ENCODE results near the gene ZBTB2. TPM values are rescaled to one million over a fixed set of nuclear protein-coding genes. Genes with fewer than 3 reads are reported as not detected.

The ZBTB2 gene
- total and polyA plus RNA-seq, 2 experiments from 2014 or later: 10.6 to 17.3 TPM

- H2AFZ ChIP-seq: no peak overlapping the region
- H3K4me2 ChIP-seq: no peak overlapping the region
- no peak for TF ChIP-seq EZH2 (IDR thresholded peaks at IDR 0.05; ENCODE audit: borderline replicate concordance)
- TF ChIP-seq, protein P1, sequence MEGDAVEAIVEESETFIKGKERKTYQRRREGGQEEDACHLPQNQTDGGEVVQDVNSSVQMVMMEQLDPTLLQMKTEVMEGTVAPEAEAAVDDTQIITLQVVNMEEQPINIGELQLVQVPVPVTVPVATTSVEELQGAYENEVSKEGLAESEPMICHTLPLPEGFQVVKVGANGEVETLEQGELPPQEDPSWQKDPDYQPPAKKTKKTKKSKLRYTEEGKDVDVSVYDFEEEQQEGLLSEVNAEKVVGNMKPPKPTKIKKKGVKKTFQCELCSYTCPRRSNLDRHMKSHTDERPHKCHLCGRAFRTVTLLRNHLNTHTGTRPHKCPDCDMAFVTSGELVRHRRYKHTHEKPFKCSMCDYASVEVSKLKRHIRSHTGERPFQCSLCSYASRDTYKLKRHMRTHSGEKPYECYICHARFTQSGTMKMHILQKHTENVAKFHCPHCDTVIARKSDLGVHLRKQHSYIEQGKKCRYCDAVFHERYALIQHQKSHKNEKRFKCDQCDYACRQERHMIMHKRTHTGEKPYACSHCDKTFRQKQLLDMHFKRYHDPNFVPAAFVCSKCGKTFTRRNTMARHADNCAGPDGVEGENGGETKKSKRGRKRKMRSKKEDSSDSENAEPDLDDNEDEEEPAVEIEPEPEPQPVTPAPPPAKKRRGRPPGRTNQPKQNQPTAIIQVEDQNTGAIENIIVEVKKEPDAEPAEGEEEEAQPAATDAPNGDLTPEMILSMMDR (IDR thresholded peaks at IDR 0.05; ENCODE audit: poor library complexity): no peak
- no peak for TF ChIP-seq EZH2phosphoT487 (IDR thresholded peaks at IDR 0.05; ENCODE audit: low read depth, severe bottlenecking, unreplicated experiment)
- no peak for DNase-seq (ENCODE audit: low spot score)
- peaks cover 11% of the 10 kb centered on the region for H3K79me2 ChIP-seq
- no peaks in the 10 kb centered on the region for H3K36me3 ChIP-seq (replicated peaks; ENCODE audit: insufficient read depth, low read depth)
- H3K4me3 ChIP-seq: no peak overlapping the region
- H3K27ac ChIP-seq: no peak overlapping the region
- H4K20me1 ChIP-seq (ENCODE audit: insufficient read depth, poor library complexity, severe bottlenecking): no peaks in the 10 kb centered on the region
- 96% methylated on average over 4 of the region's 4 CpGs for WGBS (ENCODE audit: low lambda C conversion rate, missing lambda C conversion rate)
- peaks cover 4% of the 10 kb centered on the region for H3K4me1 ChIP-seq (ENCODE audit: insufficient read depth)
- no peaks in the 10 kb centered on the region for H3K9me2 ChIP-seq (replicated peaks; ENCODE audit: insufficient read depth)
- no peaks in the 10 kb centered on the region for H3K27me3 ChIP-seq
- H3K9me3 ChIP-seq (ENCODE audit: low read depth): no peaks in the 10 kb centered on the region
These were observed 36.9 kb upstream of the ZBTB2 start for GRCh38 chr6:151428093-151428735.

GRCh38 chr6:151425561-151425960 is 34.2 kb upstream of the ZBTB2 start:
- Histone ChIP-seq H3K4me1 (ENCODE audit: insufficient read depth) (peaks cover 4% of the 10 kb centered on the region), H2AFZ (no peak overlapping the region), H3K4me3 (no peak overlapping the region), H3K79me2 (no peaks in the 10 kb centered on the region), H3K36me3 (replicated peaks; ENCODE audit: insufficient read depth, low read depth) (no peaks in the 10 kb centered on the region), H4K20me1 (ENCODE audit: insufficient read depth, poor library complexity, severe bottlenecking) (no peaks in the 10 kb centered on the region), H3K27ac (peak overlapping the region; percentile 83), H3K4me2 (no peak overlapping the region), H3K27me3 (no peaks in the 10 kb centered on the region), H3K9me3 (ENCODE audit: low read depth) (no peaks in the 10 kb centered on the region), H3K9me2 (replicated peaks; ENCODE audit: insufficient read depth) (no peaks in the 10 kb centered on the region)
- peak; percentile 61 for DNase-seq (ENCODE audit: low spot score)
- 76% methylated on average over 4 of the region's 4 CpGs for WGBS (ENCODE audit: low lambda C conversion rate, missing lambda C conversion rate)
- TF ChIP-seq EZH2 (IDR thresholded peaks at IDR 0.05; ENCODE audit: borderline replicate concordance) (no peak), EZH2phosphoT487 (IDR thresholded peaks at IDR 0.05; ENCODE audit: low read depth, severe bottlenecking, unreplicated experiment) (no peak)
- TF ChIP-seq, protein P1 (IDR thresholded peaks at IDR 0.05; ENCODE audit: poor library complexity): no peak

- 93% methylated on average over 4 of the region's 4 CpGs for WGBS (ENCODE audit: low lambda C conversion rate, missing lambda C conversion rate)
- H3K4me3 ChIP-seq: no peak overlapping the region
- H3K27ac ChIP-seq: no peak overlapping the region
- H3K9me2 ChIP-seq (replicated peaks; ENCODE audit: insufficient read depth): no peaks in the 10 kb centered on the region
- peaks cover 4% of the 10 kb centered on the region for H3K4me1 ChIP-seq (ENCODE audit: insufficient read depth)
- no peaks in the 10 kb centered on the region for H3K79me2 ChIP-seq
- DNase-seq (ENCODE audit: low spot score): no peak
- H3K4me2 ChIP-seq: no peak overlapping the region
- H3K36me3 ChIP-seq (replicated peaks; ENCODE audit: insufficient read depth, low read depth): no peaks in the 10 kb centered on the region
- no peaks in the 10 kb centered on the region for H4K20me1 ChIP-seq (ENCODE audit: insufficient read depth, poor library complexity, severe bottlenecking)
- H3K9me3 ChIP-seq (ENCODE audit: low read depth): no peaks in the 10 kb centered on the region
- no peak overlapping the region for H2AFZ ChIP-seq
- TF ChIP-seq, protein P1 (IDR thresholded peaks at IDR 0.05; ENCODE audit: poor library complexity): no peak
- TF ChIP-seq EZH2phosphoT487 (IDR thresholded peaks at IDR 0.05; ENCODE audit: low read depth, severe bottlenecking, unreplicated experiment) (no peak), EZH2 (IDR thresholded peaks at IDR 0.05; ENCODE audit: borderline replicate concordance) (no peak)
- H3K27me3 ChIP-seq: no peaks in the 10 kb centered on the region
These were observed 31.6 kb upstream of the ZBTB2 start for GRCh38 chr6:151422981-151423380.

Data from hepatocyte (in vitro differentiated cells).